ENCODE data around the gene MED16.

The MED16 gene

GRCh38 chr19:936175-936546, 43.2 kb upstream of the MED16 start:
- TF ChIP-seq TAF1 (IDR thresholded peaks at IDR 0.05; ENCODE audit: borderline replicate concordance, insufficient read depth, low read length) = no peak
- no peak for TF ChIP-seq SIN3A (IDR thresholded peaks at IDR 0.05; ENCODE audit: borderline replicate concordance, insufficient read depth, low read length)
- no peak for TF ChIP-seq REST (IDR thresholded peaks at IDR 0.05; ENCODE audit: insufficient read depth in 1 of 2, low read depth in 2 of 2, low read length in 2 of 2)
- no peak for TF ChIP-seq POLR2AphosphoS5 (IDR thresholded peaks at IDR 0.05; ENCODE audit: low read depth, low read length)
- no peak for TF ChIP-seq FOXP2 (optimal IDR thresholded peaks at IDR 0.05; ENCODE audit: borderline replicate concordance, extremely low read depth, extremely low read length, insufficient read depth)

GRCh38 chr19:934865-935479, 42.0 kb upstream of the MED16 start:
- no peak for TF ChIP-seq POLR2AphosphoS5 (IDR thresholded peaks at IDR 0.05; ENCODE audit: low read depth, low read length)
- TF ChIP-seq FOXP2 (optimal IDR thresholded peaks at IDR 0.05; ENCODE audit: borderline replicate concordance, extremely low read depth, extremely low read length, insufficient read depth) = peak; percentile 46

- TF ChIP-seq FOXP2 (optimal IDR thresholded peaks at IDR 0.05; ENCODE audit: borderline replicate concordance, extremely low read depth, extremely low read length, insufficient read depth) (no peak), TAF1 (IDR thresholded peaks at IDR 0.05; ENCODE audit: borderline replicate concordance, insufficient read depth, low read length) (no peak), REST (IDR thresholded peaks at IDR 0.05; ENCODE audit: insufficient read depth in 1 of 2, low read depth in 2 of 2, low read length in 2 of 2) (no peak), SIN3A (IDR thresholded peaks at IDR 0.05; ENCODE audit: borderline replicate concordance, insufficient read depth, low read length) (no peak), POLR2AphosphoS5 (IDR thresholded peaks at IDR 0.05; ENCODE audit: low read depth, low read length) (no peak)
Observed at GRCh38 chr19:934197-934840, 41.3 kb upstream of the MED16 start.

- TF ChIP-seq TAF1 (IDR thresholded peaks at IDR 0.05; ENCODE audit: borderline replicate concordance, insufficient read depth, low read length) (no peak), FOXP2 (optimal IDR thresholded peaks at IDR 0.05; ENCODE audit: borderline replicate concordance, extremely low read depth, extremely low read length, insufficient read depth) (no peak), POLR2AphosphoS5 (IDR thresholded peaks at IDR 0.05; ENCODE audit: low read depth, low read length) (no peak), REST (IDR thresholded peaks at IDR 0.05; ENCODE audit: insufficient read depth in 1 of 2, low read depth in 2 of 2, low read length in 2 of 2) (no peak), SIN3A (IDR thresholded peaks at IDR 0.05; ENCODE audit: borderline replicate concordance, insufficient read depth, low read length) (no peak)
Observed at GRCh38 chr19:933553-933882, 40.5 kb upstream of the MED16 start.

- TF ChIP-seq POLR2AphosphoS5 (IDR thresholded peaks at IDR 0.05; ENCODE audit: low read depth, low read length) (no peak), SIN3A (IDR thresholded peaks at IDR 0.05; ENCODE audit: borderline replicate concordance, insufficient read depth, low read length) (peak; percentile 11; the same call in 1 of the 2 replicates), FOXP2 (optimal IDR thresholded peaks at IDR 0.05; ENCODE audit: borderline replicate concordance, extremely low read depth, extremely low read length, insufficient read depth) (peak; percentile 86)
Observed at GRCh38 chr19:932648-933552, 39.9 kb upstream of the MED16 start.

Data from PFSK-1 (cell line).